MCF 10A (cell line): ENCODE data around the gene PIK3AP1. TPM values are rescaled to one million over a fixed set of nuclear protein-coding genes. Genes with fewer than 3 reads are reported as not detected.

Experiments used
- BruUV-seq: library from RNA; stranded (reverse); fragments of 400-500 nt; replicated peaks from 2 replicates; lab custom pipeline; 2021; lab: Mats Ljungman, UMichigan
- CTCF ChIA-PET: fragments of 300-600 bp; sonication (Branson Sonifier 250); formaldehyde crosslinking; extraction: SDS; loops from one replicate; lab custom pipeline; 2021; ENCODE audit warnings: antibody characterized with exemption, inconsistent platforms; lab: Yijun Ruan, JAX
- POLR2A ChIA-PET: fragments of 300-600, 350-650 bp; sonication (Branson Sonifier 250); formaldehyde crosslinking; extraction: SDS; loops from one replicate; lab custom pipeline; 2020; ENCODE audit warnings: antibody characterized with exemption, inconsistent platforms; lab: Yijun Ruan, JAX
- DNase-seq: peaks from one replicate; pipeline ENCODE4 v3.0.0-alpha.2; 2018; ENCODE audit not compliant: unreplicated experiment
- H3K27ac Mint-ChIP-seq: one replicate; pipeline ENCODE4 v1.8.0; 2022; ENCODE audit warnings: mild to moderate bottlenecking, low read depth, mixed read lengths; ENCODE audit not compliant: unreplicated experiment
- H3K27me3 Mint-ChIP-seq: one replicate; pipeline ENCODE4 v1.8.0; 2022; ENCODE audit warnings: mixed read lengths; ENCODE audit not compliant: insufficient read depth, unreplicated experiment
- H3K36me3 Mint-ChIP-seq: one replicate; pipeline ENCODE4 v1.8.0; 2022; ENCODE audit warnings: mild to moderate bottlenecking, moderate library complexity, mixed read lengths; ENCODE audit not compliant: insufficient read depth, unreplicated experiment
- H3K4me1 Mint-ChIP-seq: one replicate; pipeline ENCODE4 v1.8.0; 2022; ENCODE audit warnings: mixed read lengths; ENCODE audit not compliant: insufficient read depth, unreplicated experiment
- H3K4me3 Mint-ChIP-seq: one replicate; pipeline ENCODE4 v1.8.0; 2022; ENCODE audit warnings: mild to moderate bottlenecking, moderate library complexity, mixed read lengths; ENCODE audit not compliant: unreplicated experiment
- H3K9me3 Mint-ChIP-seq: one replicate; pipeline ENCODE4 v1.8.0; 2022; ENCODE audit warnings: mixed read lengths; ENCODE audit not compliant: unreplicated experiment
- intact Hi-C: fragments of 100-400 bp; cut with micrococcal nuclease; formaldehyde crosslinking; loops from 2 replicates; pipeline ENCODE4 v1.14.1; 2022
- total RNA-seq: library from RNA; stranded (reverse); gene quantifications from 2 replicates; pipeline ENCODE4 v1.2.3, GENCODE V29; 2022
- TF ChIP-seq, protein P1 (sequence below): fragments of 200-600 bp; IDR thresholded peaks from one replicate; pipeline ENCODE4 v1.8.0; 2022; ENCODE audit warnings: antibody characterized with exemption, mild to moderate bottlenecking; ENCODE audit not compliant: unreplicated experiment

PIK3AP1 gene
- total RNA-seq, 1 experiment from 2014 or later: not detected

- TF ChIP-seq, protein P1, sequence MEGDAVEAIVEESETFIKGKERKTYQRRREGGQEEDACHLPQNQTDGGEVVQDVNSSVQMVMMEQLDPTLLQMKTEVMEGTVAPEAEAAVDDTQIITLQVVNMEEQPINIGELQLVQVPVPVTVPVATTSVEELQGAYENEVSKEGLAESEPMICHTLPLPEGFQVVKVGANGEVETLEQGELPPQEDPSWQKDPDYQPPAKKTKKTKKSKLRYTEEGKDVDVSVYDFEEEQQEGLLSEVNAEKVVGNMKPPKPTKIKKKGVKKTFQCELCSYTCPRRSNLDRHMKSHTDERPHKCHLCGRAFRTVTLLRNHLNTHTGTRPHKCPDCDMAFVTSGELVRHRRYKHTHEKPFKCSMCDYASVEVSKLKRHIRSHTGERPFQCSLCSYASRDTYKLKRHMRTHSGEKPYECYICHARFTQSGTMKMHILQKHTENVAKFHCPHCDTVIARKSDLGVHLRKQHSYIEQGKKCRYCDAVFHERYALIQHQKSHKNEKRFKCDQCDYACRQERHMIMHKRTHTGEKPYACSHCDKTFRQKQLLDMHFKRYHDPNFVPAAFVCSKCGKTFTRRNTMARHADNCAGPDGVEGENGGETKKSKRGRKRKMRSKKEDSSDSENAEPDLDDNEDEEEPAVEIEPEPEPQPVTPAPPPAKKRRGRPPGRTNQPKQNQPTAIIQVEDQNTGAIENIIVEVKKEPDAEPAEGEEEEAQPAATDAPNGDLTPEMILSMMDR: no peak
- Mint-ChIP-seq H3K9me3 (no peaks in the 10 kb centered on the region), H3K4me1 (no peaks in the 10 kb centered on the region), H3K36me3 (no peaks in the 10 kb centered on the region), H3K27ac (no peak overlapping the region), H3K27me3 (no peaks in the 10 kb centered on the region), H3K4me3 (peak overlapping the region; percentile 73)
- ChIA-PET CTCF (no interaction called here), POLR2A (no interaction called here)
- DNase-seq: peak; percentile 30
- BruUV-seq: no TSS peak
- intact Hi-C loops: no loop called here
Measured at GRCh38 chr10:96721207-96721572, 876 bp upstream of the PIK3AP1 start.

DNA sequence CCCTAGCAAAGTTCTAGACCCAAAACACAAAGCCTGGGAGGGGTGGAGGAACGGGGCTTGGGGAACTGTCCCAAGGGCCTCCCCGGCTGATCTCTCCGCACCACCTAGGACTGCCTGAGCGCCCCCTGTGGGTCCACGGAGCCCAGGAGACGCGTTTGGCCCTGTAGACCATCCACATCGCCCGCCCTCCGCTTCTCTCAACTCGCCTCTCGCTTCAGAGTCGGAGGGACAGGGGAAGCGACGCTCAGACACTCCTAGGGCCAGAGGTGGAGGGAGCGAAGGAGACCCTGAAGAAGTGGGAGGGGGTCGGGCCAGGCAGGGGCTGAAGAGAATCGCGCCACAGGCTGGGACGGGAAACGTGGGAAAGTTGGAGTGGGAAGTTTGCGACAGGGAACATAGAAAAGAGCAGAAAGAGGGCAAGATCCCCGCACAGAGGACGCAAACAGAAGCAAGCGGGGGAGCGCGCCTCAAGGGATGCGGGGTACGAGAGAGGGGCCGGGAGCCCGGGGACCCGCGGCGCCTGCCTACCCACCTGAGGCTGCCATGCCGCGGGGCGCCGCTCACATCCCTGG is 378 bp downstream of the PIK3AP1 start:
- H3K27me3 Mint-ChIP-seq: no peaks in the 10 kb centered on the region
- POLR2A ChIA-PET: no interaction called here
- H3K36me3 Mint-ChIP-seq: no peaks in the 10 kb centered on the region
- H3K4me3 Mint-ChIP-seq: peak overlapping the region; percentile 73
- no peak for DNase-seq
- no TSS peak for BruUV-seq
- no peaks in the 10 kb centered on the region for H3K4me1 Mint-ChIP-seq
- H3K9me3 Mint-ChIP-seq: no peaks in the 10 kb centered on the region
- TF ChIP-seq, protein P1: no peak
- no peak overlapping the region for H3K27ac Mint-ChIP-seq
- intact Hi-C loops: no loop called here
- CTCF ChIA-PET: no interaction called here

GRCh38 chr10:96719200-96719599 is 1.1 kb downstream of the PIK3AP1 start:
- Mint-ChIP-seq H3K27me3 (no peaks in the 10 kb centered on the region), H3K27ac (no peak overlapping the region), H3K36me3 (no peaks in the 10 kb centered on the region), H3K4me3 (peak overlapping the region; percentile 73), H3K9me3 (no peaks in the 10 kb centered on the region), H3K4me1 (no peaks in the 10 kb centered on the region)
- BruUV-seq: no TSS peak
- DNase-seq: no peak
- POLR2A ChIA-PET: no interaction called here
- intact Hi-C loops: no loop called here
- TF ChIP-seq, protein P1: no peak
- CTCF ChIA-PET: interaction anchor here (0.6 kb wide), 1 partner anchor 11 kb away, joined by 4 read pairs; no protein-coding TSS in a partner anchor

DNA sequence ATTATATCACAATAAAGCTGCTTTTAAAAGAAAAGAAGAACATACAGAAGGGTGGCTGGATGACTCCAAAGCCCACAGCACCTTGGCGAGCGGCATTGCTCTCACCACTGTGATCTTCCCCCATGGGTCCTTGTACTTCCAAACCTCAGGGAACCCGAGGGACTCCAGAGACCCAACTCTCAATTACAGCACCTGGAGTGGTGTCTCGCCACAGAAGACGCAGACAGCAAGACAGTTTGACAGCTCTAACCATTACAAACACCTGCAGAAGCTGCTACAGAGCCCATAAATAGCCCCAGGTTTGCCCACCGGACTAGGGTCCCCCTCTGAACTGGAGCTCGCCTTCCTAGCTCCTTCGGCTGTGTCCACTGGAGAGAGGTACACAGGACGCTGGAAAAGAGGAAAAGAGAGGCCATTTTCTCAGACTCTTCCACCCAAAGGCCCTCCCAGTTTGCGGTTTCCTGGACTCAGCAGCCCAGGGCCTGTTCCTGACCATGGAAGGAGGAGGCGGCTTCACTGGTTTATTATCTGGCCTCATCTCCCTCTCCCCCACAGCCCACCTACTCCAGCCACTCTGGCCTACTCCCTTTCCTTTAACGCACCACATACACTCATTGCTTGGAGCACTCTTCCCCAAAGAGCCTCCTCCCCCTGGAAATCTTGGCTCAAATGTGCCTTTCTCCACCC is 1.9 kb downstream of the PIK3AP1 start:
- Mint-ChIP-seq H3K27ac (no peak overlapping the region), H3K4me1 (no peaks in the 10 kb centered on the region), H3K36me3 (no peaks in the 10 kb centered on the region), H3K9me3 (no peaks in the 10 kb centered on the region), H3K4me3 (no peak overlapping the region), H3K27me3 (no peaks in the 10 kb centered on the region)
- intact Hi-C loops: no loop called here
- TF ChIP-seq, protein P1: no peak
- ChIA-PET POLR2A (no interaction called here), CTCF (no interaction called here)
- DNase-seq: no peak
- BruUV-seq: no TSS peak
